ENCODE results near the gene HS1BP3.

DNA sequence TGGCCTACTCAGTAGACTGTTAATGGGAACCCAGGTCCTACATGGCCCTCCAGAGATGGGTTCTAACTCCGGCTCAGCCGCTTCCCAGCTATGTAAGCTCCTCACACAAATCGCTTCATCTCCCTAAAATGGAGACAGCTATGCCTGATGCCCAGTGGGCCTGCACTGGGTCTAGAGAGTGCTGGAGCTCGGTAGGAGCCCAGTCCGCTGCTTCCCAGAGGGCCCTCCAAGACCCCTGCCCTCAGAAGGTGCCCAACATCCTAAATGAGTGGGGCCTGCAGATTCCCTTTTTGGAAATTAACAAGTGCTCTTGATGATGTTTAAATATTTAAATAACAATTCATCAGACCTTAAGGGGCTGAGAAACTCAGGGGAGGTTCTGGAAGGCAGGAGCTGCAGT is 47.1 kb downstream of the HS1BP3 start:
- TF ChIP-seq POLR2A (IDR thresholded peaks at IDR 0.05) (no peak), EP300 (IDR thresholded peaks at IDR 0.05) (no peak)

Data from upper lobe of left lung (tissue), 4 donors.